Measurements from ENCODE around the gene STK35. TPM values are rescaled to one million over a fixed set of nuclear protein-coding genes. Genes with fewer than 3 reads are reported as not detected.

Gene STK35
- total and polyA plus RNA-seq, 2 of the 13 experiments (the other 11 are each of a cell fraction or from before 2014, with no cell fraction given): 27.4 to 29.8 TPM

DNA sequence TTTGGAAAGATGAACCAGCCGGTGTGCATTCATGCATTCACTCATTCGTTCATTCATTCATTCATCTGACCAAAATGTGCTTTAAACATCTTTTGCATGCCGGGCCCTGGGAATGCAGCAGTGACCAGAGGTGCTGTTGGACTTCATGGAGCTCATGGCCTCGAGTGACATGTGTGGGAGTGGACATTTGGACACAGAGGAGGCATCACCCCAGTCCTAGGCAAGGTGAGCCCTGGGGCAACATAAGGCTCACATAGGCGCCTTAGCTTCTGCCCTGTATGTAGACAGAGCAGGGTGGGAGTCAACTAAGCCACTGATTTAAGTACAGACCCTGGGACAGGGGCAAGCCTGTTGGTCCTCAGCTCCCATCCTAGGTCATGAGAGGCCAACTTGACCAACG lies 71.6 kb downstream of the STK35 start:
- no peak for TF ChIP-seq NFIB (CRISPR knock-in tag; IDR thresholded peaks at IDR 0.05; ENCODE audit: borderline replicate concordance)
- no peak for TF ChIP-seq KAT8 (CRISPR knock-in tag; IDR thresholded peaks at IDR 0.05)
- TF ChIP-seq ZNF367 (CRISPR knock-in tag; IDR thresholded peaks at IDR 0.05; ENCODE audit: borderline replicate concordance): no peak
- no peak for TF ChIP-seq FOXK1 (CRISPR knock-in tag; IDR thresholded peaks at IDR 0.05; ENCODE audit: borderline replicate concordance, low read depth)
- no peak for TF ChIP-seq HOXA5 (CRISPR knock-in tag; IDR thresholded peaks at IDR 0.05)
- TF ChIP-seq ZKSCAN1 (IDR thresholded peaks at IDR 0.05; ENCODE audit: low read length): no peak
- H4K20me1 ChIP-seq (ENCODE audit: insufficient read depth, low read length): no peaks in the 10 kb centered on the region
- ATAC-seq (no peak), FAIRE-seq (no peak), DNase-seq (ENCODE audit: low spot score) (no peak)
- ChIA-PET POLR2A (no interaction called here), CTCF (ENCODE audit: low intra/inter-chr PET ratio, low total read pairs) (interaction anchor here (1.3 to 2.8 kb wide), 6 partner anchors 166 to 408 kb away, joined by 4 to 109 read pairs (median 10); no protein-coding TSS in a partner anchor)
- no peaks in the 10 kb centered on the region for H3K9me3 ChIP-seq (ENCODE audit: low read length)
- no peaks in the 10 kb centered on the region for H3K36me3 ChIP-seq (replicated peaks in 1 of 2; ENCODE audit: control insufficient read depth in 1 of 2, insufficient read depth in 2 of 2, low read length in 2 of 2)
- in situ Hi-C loops (cut with HindIII; ENCODE audit: extremely low pct_ligation_motif_present, low pct_unique_long_range_greater_than_20kb) (loop anchor here (5.0 to 10.0 kb wide), 3 partner anchors 166 to 408 kb away; no protein-coding TSS in a partner anchor), intact Hi-C loops (cut with micrococcal nuclease; ENCODE audit: unreplicated experiment) (no loop called here)
- no peak overlapping the region for H3K4me2 ChIP-seq (ENCODE audit: low read depth, low read length)
- BruUV-seq (replicated peaks): no TSS peak
- no peak overlapping the region for H3K4me3 ChIP-seq (replicated peaks in 1 of 3; ENCODE audit: insufficient read depth in 1 of 3, low read depth in 2 of 3, low read length in 3 of 3)
- WGBS (ENCODE audit: low lambda C conversion rate): 6% methylated on average over 6 of the region's 6 CpGs
- H3K9ac ChIP-seq (ENCODE audit: insufficient read depth, low read depth, low read length): no peak overlapping the region
- no peak overlapping the region for H2AFZ ChIP-seq (ENCODE audit: low read length)
- no peaks in the 10 kb centered on the region for H3K79me2 ChIP-seq (ENCODE audit: insufficient read depth, low read length)
- no peaks in the 10 kb centered on the region for H3K4me1 ChIP-seq (ENCODE audit: insufficient read depth, low read length)
- peaks cover 2 to 26% of the 10 kb centered on the region in 2 experiments; a peak in 4 of 5 replicates for H3K27me3 ChIP-seq (ENCODE audit: control insufficient read depth in 1 of 2, insufficient read depth in 2 of 2, low read length in 2 of 2)
- no peak overlapping the region for H3K27ac ChIP-seq (ENCODE audit: extremely low read length, insufficient read depth, low read length)

DNA sequence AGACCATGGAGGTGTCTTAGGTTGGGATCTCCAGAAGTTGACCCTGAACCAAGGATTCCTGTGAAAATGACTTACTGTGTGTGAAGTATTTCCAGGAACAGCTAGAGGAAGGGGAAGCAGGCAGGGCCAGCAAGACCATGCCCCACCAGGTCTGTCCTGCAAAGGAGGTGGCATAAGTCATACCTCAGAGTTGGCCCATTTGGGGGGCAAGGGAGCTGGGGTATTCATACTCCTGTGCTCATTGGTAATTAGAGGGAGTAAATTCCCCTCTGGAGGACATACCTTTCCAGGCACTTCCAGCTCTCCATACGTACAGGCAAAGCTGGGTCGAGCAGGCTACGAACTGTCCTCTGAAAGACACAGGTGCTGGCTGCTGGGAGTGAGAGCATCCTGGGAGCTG lies 72.4 kb downstream of the STK35 start:
- 0% methylated on average over 3 of the region's 3 CpGs for WGBS (ENCODE audit: low lambda C conversion rate)
- ATAC-seq (no peak), FAIRE-seq (no peak), DNase-seq (ENCODE audit: low spot score) (no peak)
- no peaks in the 10 kb centered on the region for H3K9me3 ChIP-seq (ENCODE audit: low read length)
- no peaks in the 10 kb centered on the region for H3K4me1 ChIP-seq (ENCODE audit: insufficient read depth, low read length)
- no TSS peak for BruUV-seq (replicated peaks)
- H3K27me3 ChIP-seq (ENCODE audit: control insufficient read depth in 1 of 2, insufficient read depth in 2 of 2, low read length in 2 of 2): peaks cover 6 to 33% of the 10 kb centered on the region in 2 experiments; a peak in 4 of 5 replicates
- H3K4me2 ChIP-seq (ENCODE audit: low read depth, low read length): no peak overlapping the region
- in situ Hi-C loops (cut with HindIII; ENCODE audit: extremely low pct_ligation_motif_present, low pct_unique_long_range_greater_than_20kb) (loop anchor here (5.0 to 10.0 kb wide), 3 partner anchors 167 to 409 kb away; no protein-coding TSS in a partner anchor), intact Hi-C loops (cut with micrococcal nuclease; ENCODE audit: unreplicated experiment) (no loop called here)
- no peak overlapping the region for H3K9ac ChIP-seq (ENCODE audit: insufficient read depth, low read depth, low read length)
- H3K4me3 ChIP-seq (replicated peaks in 1 of 3; ENCODE audit: insufficient read depth in 1 of 3, low read depth in 2 of 3, low read length in 3 of 3): no peak overlapping the region
- no peak overlapping the region for H2AFZ ChIP-seq (ENCODE audit: low read length)
- CTCF ChIA-PET (ENCODE audit: low intra/inter-chr PET ratio, low total read pairs): interaction anchor here (2.8 kb wide), 1 partner anchor 208 kb away, joined by 109 read pairs; no protein-coding TSS in a partner anchor
- POLR2A ChIA-PET: no interaction called here
- H3K79me2 ChIP-seq (ENCODE audit: insufficient read depth, low read length): no peaks in the 10 kb centered on the region
- H3K36me3 ChIP-seq (replicated peaks in 1 of 2; ENCODE audit: control insufficient read depth in 1 of 2, insufficient read depth in 2 of 2, low read length in 2 of 2): no peaks in the 10 kb centered on the region
- H3K27ac ChIP-seq (ENCODE audit: extremely low read length, insufficient read depth, low read length): no peak overlapping the region
- H4K20me1 ChIP-seq (ENCODE audit: insufficient read depth, low read length): no peaks in the 10 kb centered on the region
- no peak for TF ChIP-seq FOSL1 (CRISPR knock-in tag; IDR thresholded peaks at IDR 0.05; ENCODE audit: borderline replicate concordance)
- no peak for TF ChIP-seq ZNF615 (CRISPR knock-in tag; IDR thresholded peaks at IDR 0.05; ENCODE audit: borderline replicate concordance)
- TF ChIP-seq NCOA2 (CRISPR knock-in tag; IDR thresholded peaks at IDR 0.05): no peak
- TF ChIP-seq CBFB (CRISPR knock-in tag; IDR thresholded peaks at IDR 0.05): no peak
- TF ChIP-seq, protein P1, sequence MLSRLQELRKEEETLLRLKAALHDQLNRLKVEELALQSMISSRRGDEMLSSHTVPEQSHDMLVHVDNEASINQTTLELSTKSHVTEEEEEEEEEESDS (CRISPR knock-in tag; IDR thresholded peaks at IDR 0.05; ENCODE audit: borderline replicate concordance): no peak
- no peak for TF ChIP-seq JUN (CRISPR knock-in tag; IDR thresholded peaks at IDR 0.05)
- no peak for TF ChIP-seq ZFP1 (CRISPR knock-in tag; IDR thresholded peaks at IDR 0.05)
- TF ChIP-seq ZSCAN20 (CRISPR knock-in tag; IDR thresholded peaks at IDR 0.05; ENCODE audit: borderline replicate concordance): no peak
- no peak for TF ChIP-seq XBP1 (CRISPR knock-in tag; IDR thresholded peaks at IDR 0.05)
- no peak for TF ChIP-seq XRCC5 (optimal IDR thresholded peaks at IDR 0.05; ENCODE audit: low read length)
- no peak for TF ChIP-seq ZNF773 (CRISPR knock-in tag; IDR thresholded peaks at IDR 0.05; ENCODE audit: borderline replicate concordance)
- TF ChIP-seq, protein P2, sequence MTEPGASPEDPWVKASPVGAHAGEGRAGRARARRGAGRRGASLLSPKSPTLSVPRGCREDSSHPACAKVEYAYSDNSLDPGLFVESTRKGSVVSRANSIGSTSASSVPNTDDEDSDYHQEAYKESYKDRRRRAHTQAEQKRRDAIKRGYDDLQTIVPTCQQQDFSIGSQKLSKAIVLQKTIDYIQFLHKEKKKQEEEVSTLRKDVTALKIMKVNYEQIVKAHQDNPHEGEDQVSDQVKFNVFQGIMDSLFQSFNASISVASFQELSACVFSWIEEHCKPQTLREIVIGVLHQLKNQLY (CRISPR knock-in tag; IDR thresholded peaks at IDR 0.05): no peak
- no peak for TF ChIP-seq RFX5 (IDR thresholded peaks at IDR 0.05; ENCODE audit: low read depth, low read length)
- TF ChIP-seq ZNF790 (CRISPR knock-in tag; IDR thresholded peaks at IDR 0.05; ENCODE audit: borderline replicate concordance): no peak
- TF ChIP-seq ZFYVE20 (CRISPR knock-in tag; IDR thresholded peaks at IDR 0.05; ENCODE audit: borderline replicate concordance, low read depth): no peak
- TF ChIP-seq EZH2 (conservative IDR thresholded peaks at IDR 0.05; ENCODE audit: low read depth, low read length): no peak
- no peak for TF ChIP-seq DMAP1 (CRISPR knock-in tag; IDR thresholded peaks at IDR 0.05)

Data from HepG2 (cell line).